HG02884 (cell line): ENCODE results near the gene CELF1.

Experiments
- ATAC-seq: cut with Tn5 transposase; IDR thresholded peaks from one replicate; pipeline ENCODE4 v1.9.1; 2021; ENCODE audit warnings: mild to moderate bottlenecking, moderate library complexity; ENCODE audit not compliant: unreplicated experiment

The CELF1 gene

GRCh38 chr11:47451436-47451835, 101.5 kb downstream of the CELF1 start:
- no peak for ATAC-seq

GRCh38 chr11:47449541-47449940, 103.4 kb downstream of the CELF1 start:
- no peak for ATAC-seq

- no peak for ATAC-seq
Observed at GRCh38 chr11:47448566-47449427, 104.1 kb downstream of the CELF1 start, which contains the start of gene RAPSN. Gene RAPSN, minus strand, starts transcription at chr11:47449136. Its CDS starts 172 bp downstream, at chr11:47448964.

GRCh38 chr11:47447906-47448305, 105.0 kb downstream of the CELF1 start:
- no peak for ATAC-seq

- no peak for ATAC-seq
Observed at GRCh38 chr11:47446833-47447232, 106.1 kb downstream of the CELF1 start.

- ATAC-seq: no peak
Observed at GRCh38 chr11:47445840-47446239, 107.1 kb downstream of the CELF1 start.

- no peak for ATAC-seq
Observed at GRCh38 chr11:47443817-47444216, 109.1 kb downstream of the CELF1 start.

GRCh38 chr11:47443028-47443700, 109.8 kb downstream of the CELF1 start:
- ATAC-seq: no peak

GRCh38 chr11:47442514-47442913, 110.4 kb downstream of the CELF1 start:
- ATAC-seq: no peak

GRCh38 chr11:47441421-47441820, 111.5 kb downstream of the CELF1 start:
- no peak for ATAC-seq

- no peak for ATAC-seq
Observed at GRCh38 chr11:47440054-47440476, 112.9 kb downstream of the CELF1 start.

- ATAC-seq: no peak
Observed at GRCh38 chr11:47438721-47439120, 114.2 kb downstream of the CELF1 start.

GRCh38 chr11:47437746-47438418, 115.0 kb downstream of the CELF1 start:
- ATAC-seq: no peak

GRCh38 chr11:47437218-47437745, 115.7 kb downstream of the CELF1 start:
- no peak for ATAC-seq

- ATAC-seq: no peak
Observed at GRCh38 chr11:47436726-47437125, 116.2 kb downstream of the CELF1 start.

GRCh38 chr11:47435687-47436086, 117.2 kb downstream of the CELF1 start:
- no peak for ATAC-seq

- ATAC-seq: no peak
Observed at GRCh38 chr11:47434011-47434786, 118.7 kb downstream of the CELF1 start.

- no peak for ATAC-seq
Observed at GRCh38 chr11:47433157-47433556, 119.8 kb downstream of the CELF1 start.

- no peak for ATAC-seq
Observed at GRCh38 chr11:47431356-47432083, 121.4 kb downstream of the CELF1 start.

- ATAC-seq: no peak
Observed at GRCh38 chr11:47430524-47430923, 122.4 kb downstream of the CELF1 start.
